Measurements from ENCODE around the gene PLPP2. TPM values are rescaled to one million over a fixed set of nuclear protein-coding genes. Genes with fewer than 3 reads are reported as not detected.

PLPP2 gene
- total RNA-seq, result 0.56 TPM
- long read RNA-seq, result 0 reads

DNA sequence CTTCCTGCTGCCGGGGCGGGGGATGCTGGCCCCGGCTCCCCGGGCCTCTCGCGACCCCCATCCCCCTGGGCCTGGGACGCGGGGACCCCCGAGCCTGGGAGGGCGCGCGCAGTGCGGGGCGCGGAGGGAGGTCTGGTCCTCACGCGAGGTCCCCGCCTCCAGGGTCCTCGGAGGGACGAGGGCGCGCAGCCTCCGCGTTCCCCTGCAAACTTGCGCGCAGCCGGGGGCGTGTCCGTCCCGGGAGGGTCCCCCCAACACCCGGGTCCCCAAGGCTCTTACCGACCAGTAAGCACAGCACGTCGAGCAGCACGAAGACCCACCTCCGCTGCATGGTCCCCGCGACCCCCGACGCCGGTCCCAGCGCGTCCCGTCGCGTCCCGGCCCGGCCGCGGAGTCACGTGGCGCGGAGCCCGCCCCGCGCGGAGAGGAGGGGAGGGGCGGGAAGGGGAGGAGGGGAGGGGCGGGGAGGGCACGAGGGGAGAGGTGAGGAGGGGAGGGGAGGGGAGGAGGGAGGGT, at the start of gene PLPP2:
TSS of gene PLPP2 (minus strand) at position 398 of the 516 bp plus-strand sequence. CDS start at position 331, 67 bp downstream.
- DNase-seq (no peak), ATAC-seq (ENCODE audit: poor library complexity) (no peak)
- intact Hi-C loops (cut with DNase I), result no loop called here

DNA sequence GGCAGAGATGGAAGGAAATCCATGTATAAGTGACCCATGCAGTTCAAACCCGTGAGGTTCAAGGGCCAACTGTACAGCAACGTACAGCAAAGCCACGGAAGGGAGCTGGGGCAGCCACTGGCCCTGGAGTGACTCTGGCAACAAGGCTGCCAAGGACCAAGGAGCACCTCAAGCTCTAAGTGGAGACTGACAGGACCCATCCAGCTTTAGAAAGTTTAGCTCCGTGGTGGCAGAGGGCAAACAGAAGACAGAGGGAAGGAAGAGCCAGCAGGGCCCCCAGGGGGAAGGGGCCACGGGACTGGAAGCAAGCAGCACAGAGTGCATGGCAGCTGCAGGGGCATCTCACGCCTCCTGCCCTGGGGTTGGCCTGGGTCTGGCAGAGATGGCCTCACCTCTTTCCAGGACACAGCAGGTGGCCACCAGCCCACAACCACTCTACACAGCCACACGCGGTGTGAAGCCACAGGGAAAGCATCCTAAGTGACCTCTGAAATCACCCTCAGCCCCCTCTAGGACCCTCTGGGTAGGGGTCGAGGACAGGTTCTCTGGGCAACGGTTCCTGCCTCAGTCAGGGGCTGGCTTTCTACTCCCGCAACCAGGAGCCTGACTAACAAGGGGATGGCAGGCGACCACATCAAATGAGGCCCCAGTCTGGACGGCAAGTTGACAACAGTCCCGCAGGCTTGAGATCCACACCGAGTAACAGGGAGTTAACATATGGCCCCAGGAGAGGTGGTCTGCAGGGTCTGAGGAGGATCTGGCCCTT, 49.6 kb upstream of the PLPP2 start:
- no peak for ATAC-seq (ENCODE audit: poor library complexity)
- peak; percentile 36 for DNase-seq
- intact Hi-C loops (cut with DNase I), result no loop called here

DNA sequence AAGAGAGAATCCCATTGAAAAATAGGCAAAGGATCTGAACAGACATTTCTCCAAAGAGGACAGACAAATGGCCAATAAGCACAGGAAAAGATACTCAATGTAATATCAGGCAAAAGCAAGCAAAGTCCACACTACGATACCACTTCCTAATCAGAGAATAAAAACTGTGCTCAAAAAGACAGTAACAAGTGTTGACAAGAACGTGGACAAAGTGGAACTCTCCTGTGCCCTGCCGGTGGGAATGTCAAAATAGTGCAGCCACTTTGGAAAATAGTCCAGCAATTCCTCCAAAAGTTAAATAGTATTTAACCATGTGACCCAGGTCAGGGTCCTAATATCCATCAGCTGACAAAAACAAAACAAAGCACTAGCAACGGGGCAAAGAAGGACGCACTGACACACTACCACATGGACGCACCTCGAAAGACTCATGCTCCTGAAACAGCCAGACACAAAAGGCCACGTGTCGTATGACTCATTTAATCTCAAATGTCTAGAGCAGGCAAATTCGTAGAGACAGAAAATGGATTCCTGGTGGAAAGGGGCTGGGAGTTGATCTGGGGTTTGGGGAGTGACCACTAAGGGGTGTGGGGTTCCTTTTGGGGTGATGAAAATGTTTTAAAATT, 48.2 kb upstream of the PLPP2 start:
- intact Hi-C loops (cut with DNase I), result no loop called here
- ATAC-seq (ENCODE audit: poor library complexity) (no peak), DNase-seq (no peak)

DNA sequence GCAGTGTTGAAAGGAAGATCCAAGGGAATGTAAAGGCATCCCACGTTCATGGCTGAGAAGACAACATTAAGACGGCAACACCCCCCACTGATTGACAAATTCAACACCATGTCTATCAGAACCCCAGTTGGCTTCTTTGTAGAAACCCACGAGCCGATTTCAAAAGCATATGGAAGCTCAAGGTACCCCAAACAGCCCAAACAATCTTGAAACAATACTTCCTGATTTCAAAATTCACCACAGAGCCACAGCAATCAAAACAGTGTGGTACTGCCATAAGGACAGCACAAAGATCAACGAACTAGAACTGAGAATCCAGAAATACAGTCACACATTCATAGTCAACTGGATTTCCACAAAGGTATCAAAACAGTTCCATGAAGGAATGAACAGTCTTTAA, 47.2 kb upstream of the PLPP2 start:
- intact Hi-C loops (cut with DNase I), result no loop called here
- DNase-seq (no peak), ATAC-seq (ENCODE audit: poor library complexity) (no peak)

DNA sequence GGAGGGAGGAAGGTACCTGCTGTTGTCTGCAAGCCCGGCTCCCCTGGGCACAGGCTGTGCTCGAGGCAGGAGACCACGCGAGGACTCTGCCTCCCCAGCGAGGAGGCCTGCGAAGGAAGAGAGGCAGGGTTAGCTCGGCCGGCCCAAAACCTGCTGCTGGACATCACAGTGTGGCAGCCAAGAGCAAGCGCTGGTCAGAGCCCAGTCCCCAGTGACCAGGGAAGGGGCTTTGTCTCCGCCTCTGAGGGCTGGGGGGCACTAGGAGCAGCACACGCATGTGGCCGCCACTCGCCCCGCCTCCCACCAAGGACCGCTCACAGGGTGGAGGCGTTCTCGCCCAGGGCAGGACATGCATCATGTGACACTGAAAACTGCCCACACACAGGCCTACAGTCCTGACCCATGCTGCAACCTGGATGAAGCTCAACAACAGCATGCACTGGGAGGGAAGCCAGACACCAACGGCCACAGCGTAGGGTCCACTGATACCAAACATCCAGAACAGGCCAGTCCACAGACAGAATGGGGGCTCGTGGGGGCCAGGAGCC, 44.9 kb upstream of the PLPP2 start:
- DNase-seq, result peak; percentile 50
- intact Hi-C loops (cut with DNase I), result no loop called here
- peak; percentile 46 for ATAC-seq (ENCODE audit: poor library complexity)

DNA sequence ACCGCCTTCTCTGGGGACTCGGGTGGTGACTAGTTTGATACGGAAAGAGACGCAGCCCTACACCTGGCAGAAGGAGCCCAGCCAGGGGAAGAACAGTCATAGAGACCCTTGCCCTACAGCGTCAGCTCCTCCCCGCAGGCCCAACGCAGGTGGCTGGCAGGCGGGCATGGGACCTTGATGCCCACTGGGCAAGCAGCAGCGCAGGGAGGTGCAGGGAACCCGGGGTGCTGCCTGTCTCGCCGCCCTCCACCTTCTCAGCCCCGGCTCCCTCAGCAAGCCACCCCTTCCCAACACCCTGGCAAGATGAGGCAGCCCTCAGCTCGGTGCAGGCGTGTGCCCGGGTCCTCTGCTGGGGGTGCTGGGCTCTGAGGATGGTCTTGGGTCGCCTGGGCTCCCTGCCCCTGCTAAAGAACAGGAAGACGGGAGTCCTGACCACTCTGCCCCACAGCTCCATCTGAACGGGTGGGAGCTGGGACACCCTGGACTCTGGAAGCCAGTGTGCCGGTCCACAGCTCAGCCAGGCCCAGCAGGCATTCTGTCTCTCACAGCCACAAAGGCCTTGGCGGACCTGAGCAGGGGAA, 44.4 kb upstream of the PLPP2 start:
- no peak for ATAC-seq (ENCODE audit: poor library complexity)
- no peak for DNase-seq
- intact Hi-C loops (cut with DNase I), result no loop called here

DNA sequence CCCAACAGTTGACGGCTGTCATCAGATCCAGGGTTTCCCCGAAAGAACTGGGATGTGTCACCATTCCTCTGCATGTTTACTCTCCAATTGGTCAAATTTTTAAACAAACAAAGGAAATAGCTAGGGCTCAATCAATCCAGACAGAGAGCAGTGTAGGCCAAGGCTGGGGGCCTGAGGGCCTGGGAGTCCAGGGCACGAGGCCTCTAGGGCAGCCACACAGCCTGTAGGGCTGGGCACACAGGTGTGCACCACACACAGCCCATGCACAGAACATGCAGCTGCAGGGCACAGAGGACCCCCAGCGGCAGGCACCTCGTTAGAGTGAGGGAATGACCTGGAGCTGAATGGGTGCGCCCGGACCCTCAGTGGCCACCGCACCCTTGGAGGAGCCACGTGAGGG, 43.9 kb upstream of the PLPP2 start:
- DNase-seq, result no peak
- no peak for ATAC-seq (ENCODE audit: poor library complexity)

DNA sequence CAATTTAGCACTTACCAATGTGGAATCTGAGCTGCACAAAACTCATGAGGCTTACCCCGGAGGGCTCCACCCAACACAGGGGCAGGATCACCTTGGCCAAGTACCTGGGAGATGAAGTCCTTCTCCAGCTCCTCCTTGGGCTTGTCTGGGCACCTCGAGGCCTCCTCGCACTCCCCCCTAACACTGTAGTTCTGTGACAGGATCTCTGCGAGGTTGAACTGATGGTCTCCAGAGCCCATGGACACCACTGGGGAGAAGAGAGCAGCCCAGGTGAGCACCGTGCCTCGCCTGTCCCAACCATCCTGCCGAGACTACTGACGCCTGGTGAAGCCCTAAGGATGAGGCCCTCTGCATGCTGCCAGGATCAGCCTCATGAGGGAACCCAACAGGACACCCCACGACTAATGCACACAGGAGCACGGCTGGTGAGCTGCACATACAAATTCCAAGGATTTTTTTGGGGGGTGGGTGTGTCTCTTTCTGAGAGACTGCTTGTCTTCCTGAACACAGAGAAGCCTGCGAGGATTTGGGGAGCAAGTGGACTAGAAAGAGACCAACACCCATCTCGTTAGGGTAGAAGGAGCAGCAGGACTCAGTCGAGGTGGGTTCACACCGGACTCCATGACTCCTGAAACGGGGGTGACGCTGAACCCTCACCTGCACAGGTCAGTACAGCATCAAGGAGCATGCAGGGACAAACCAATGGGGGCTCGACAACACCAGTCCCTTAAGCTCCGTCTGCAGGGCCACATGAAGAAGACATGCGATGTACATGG, 43.3 kb upstream of the PLPP2 start:
- intact Hi-C loops (cut with DNase I), result no loop called here
- no peak for ATAC-seq (ENCODE audit: poor library complexity)
- DNase-seq, result peak; percentile 5

More for the DNA sequence above, 43.9 kb upstream of the PLPP2 start:
- intact Hi-C loops (cut with DNase I), result no loop called here

DNA sequence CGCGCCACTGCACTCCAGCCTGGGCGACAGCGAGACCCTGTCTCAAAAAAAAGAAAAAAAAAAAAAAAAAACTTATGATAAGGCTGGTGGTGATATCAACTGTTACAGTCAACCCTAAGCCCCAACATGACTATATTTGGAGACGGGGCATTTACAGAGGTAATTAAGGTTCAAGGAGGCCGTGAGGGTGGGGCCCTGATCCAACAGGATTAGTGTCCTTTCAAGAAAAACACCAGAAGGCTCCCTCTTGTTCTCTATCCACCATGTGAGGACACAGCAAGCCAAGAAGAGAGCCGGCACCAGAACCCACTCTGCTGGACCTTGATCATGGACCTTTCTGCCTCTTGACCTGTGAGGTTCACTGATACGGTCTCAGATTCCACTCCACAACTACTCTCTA, 39.3 kb upstream of the PLPP2 start:
- intact Hi-C loops (cut with DNase I), result no loop called here
- ATAC-seq (ENCODE audit: poor library complexity), result no peak
- no peak for DNase-seq

DNA sequence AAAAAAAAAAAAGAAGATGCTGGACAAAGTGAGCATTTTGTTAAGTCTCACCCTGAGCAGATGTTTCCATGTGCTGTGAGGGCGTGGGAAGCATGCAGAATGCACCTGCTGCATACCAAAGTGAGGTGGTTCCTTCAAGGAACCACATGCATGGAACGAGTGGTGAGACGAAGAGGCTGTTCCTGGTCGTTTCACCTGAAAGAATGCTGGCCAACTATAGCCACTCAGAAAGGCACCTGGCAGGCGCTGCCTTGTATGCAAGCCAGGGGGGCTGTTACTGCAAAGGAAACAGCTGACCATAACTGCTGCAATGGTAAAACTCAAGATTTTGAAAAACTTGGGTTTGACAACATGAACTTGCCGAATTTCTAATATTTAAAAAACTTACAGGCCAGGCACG, 38.7 kb upstream of the PLPP2 start:
- DNase-seq, result no peak
- intact Hi-C loops (cut with DNase I), result no loop called here
- ATAC-seq (ENCODE audit: poor library complexity), result no peak

DNA sequence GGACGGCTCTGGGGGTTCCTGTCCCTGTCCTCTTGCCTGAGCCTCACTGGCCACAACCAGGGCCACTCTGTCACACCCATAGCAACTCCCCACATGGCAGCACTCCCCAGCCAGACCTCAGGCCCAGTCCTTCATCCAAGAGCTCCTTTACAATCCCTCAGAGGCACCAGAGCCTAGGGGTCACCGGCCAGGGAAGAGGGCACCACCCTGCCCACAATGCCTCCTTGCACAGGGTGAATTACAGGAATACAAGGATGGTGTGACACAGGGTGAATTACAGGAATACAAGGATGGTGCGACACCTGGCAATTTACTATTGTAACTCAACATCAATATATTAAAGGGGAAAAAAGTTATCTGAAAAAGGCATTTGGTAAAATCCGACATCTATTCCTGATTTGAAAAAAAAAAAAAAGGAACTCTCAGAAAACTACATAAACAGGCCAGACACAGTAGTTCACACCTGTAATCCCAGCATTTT, 36.9 kb upstream of the PLPP2 start:
- DNase-seq (no peak), ATAC-seq (ENCODE audit: poor library complexity) (no peak)
- intact Hi-C loops (cut with DNase I), result no loop called here

DNA sequence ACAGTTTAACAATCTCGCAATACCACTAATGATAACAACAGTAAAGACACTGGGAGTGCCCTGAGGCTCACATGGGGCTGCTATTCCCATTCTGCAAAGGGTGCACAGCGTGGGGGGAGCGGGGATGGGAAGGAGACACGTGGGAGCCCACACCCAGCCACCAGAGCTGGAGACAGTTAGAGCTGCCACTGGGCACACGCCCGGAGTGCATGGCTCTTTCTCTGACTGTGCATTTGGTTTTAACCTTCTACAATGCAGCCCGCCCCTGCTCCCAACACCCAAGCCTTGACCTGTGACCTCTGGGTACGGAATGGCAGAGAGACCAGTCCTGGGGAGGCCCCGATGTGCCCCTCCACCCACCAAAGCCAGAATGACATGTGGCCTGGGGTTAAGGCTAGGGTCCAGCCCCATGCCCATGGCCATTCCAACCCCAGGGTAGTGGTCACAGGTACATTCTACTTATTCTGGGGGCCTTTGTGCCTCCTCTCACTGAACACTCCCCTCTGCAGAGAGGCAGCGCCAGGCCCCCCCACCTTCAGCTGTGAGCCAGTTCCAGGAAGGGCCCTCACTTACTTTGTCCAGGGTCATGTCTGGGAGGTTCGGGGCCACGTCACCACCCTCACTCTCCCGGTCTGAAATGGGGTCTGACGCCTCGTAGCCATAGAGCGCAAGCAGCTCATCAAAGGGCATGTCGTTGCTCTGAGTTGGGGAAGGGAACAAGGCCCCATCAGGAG, 36.3 kb upstream of the PLPP2 start:
- no peak for DNase-seq
- ATAC-seq (ENCODE audit: poor library complexity), result no peak
- intact Hi-C loops (cut with DNase I), result no loop called here

DNA sequence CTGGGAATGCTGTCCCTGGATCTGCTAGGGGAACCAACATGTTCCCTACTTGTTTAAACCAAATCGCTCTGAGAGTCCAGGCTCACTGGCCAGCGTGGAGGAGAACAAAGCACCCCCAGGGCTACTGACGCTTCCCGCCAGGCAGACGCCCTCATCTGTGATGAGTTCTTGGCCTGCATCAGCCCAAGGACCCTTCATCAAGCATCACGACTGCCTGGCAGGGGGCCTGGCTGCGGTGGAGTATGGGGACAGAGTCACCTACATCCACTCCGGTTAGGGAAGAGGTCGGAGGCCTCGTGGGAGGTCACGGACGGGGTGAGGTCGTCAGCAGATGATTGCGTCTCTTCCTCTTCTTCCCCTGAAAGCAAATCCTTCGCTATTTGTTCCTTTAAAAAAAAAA, 35.7 kb upstream of the PLPP2 start:
- intact Hi-C loops (cut with DNase I), result no loop called here
- ATAC-seq (ENCODE audit: poor library complexity) (no peak), DNase-seq (no peak)

DNA sequence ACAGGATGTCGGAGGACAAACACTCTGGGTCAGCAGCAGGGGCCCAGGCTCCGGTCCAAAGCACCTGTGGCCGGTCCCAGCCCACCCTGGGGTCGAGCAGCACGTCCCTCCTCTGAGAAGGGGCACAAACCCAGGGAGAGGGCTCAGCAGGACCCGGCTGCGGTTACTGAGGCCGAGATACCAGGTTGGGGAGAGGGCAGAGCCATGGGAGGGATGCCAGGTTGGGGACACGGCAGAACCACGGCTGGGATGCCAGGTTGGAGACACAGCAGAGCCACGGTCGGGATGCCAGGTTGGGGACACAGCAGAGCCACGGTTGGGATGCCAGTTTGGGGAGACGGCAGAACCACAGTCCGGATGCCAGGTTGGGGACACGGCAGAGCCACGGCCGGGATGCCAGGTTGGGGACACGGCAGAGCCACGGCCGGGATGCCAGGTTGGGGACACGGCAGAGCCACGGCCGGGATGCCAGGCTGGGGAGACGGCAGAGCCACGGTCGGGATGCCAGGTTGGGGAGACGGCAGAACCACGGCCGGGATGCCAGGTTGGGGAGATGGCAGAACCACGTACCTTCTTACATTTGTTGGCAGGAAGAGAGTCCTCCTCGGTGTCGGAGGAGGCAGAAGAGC, 34.8 kb upstream of the PLPP2 start:
- DNase-seq, result no peak
- intact Hi-C loops (cut with DNase I), result no loop called here
- ATAC-seq (ENCODE audit: poor library complexity), result no peak

DNA sequence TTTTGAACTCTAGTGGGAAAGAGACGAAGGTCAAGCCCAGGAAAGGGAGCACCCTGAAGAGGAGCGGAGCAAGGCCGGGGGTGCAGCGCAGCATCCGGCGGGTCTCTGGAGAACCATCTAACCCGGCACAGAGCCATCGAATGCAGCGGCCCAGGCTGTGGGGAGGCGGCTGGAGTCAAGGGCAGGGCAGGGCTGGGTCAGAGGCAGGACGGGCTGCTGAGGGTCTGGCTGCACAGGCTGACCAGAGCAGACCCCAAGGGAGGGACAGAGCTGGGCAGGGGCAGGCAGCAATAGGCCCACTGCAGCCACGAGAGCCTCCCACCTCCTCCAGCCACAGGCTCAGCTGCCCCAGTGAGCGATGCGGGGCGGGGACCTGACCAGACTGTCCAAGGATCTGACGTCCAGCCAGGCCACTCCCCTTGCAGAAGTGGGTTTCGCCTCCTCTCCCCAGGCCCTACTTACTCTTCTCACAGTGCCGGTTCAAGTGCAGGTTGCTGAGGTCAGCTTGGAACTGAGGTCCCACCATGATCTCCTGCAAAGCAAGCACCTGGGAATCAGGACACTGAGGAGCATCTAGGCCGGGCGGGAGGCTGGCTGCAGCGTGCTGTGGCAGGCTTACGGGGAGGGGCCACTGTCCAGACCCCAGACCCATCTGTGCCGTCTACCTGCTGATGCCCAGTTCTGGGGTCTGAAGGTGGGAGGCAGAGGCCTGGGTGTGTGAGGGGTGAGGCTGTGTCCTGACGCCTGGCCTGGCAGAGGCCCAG, 34.2 kb upstream of the PLPP2 start:
- no peak for ATAC-seq (ENCODE audit: poor library complexity)
- no peak for DNase-seq
- intact Hi-C loops (cut with DNase I), result no loop called here

DNA sequence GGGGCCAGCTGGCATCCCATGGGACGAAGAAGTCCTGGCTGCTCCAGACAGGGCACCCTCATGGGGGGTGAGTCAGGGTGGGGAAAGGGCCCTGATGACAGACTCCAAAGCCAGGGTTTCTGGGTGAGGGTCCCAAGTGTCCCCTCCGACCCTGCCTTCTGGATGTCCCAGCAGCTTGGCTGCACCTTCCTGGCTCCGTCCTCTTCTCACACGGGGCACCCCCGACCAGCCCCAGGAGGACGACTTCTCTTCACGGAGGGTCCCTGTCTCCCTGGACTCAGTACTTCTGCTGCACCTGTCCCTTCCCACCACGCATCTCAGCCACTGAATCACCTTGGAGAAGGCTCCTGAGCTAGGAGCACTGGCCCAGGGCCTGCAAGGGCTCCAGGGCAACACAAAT, 33.5 kb upstream of the PLPP2 start:
- ATAC-seq (ENCODE audit: poor library complexity) (no peak), DNase-seq (no peak)
- intact Hi-C loops (cut with DNase I), result no loop called here

DNA sequence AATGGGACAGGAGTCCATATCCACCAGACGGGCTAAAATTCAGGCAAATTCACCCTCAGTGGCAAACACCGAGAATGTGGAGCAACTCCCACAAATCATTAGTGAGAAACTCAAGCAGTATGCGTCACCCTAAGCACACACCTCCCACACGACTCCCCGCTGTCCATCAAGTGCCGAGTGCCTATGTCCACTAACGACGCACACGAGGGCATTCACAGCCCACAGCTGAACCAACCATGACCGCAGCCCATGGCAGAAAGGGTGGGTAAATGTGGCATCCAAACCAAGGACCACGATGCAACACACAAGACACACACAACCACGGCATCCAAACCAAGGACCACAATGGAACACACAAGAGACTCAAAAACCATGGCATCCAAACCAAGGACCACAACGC, 31.4 kb upstream of the PLPP2 start:
- no peak for DNase-seq
- intact Hi-C loops (cut with DNase I), result no loop called here
- ATAC-seq (ENCODE audit: poor library complexity), result no peak

Data from Right ventricle myocardium superior (tissue), 1 donor.